ENCODE measurements around the gene FMR1NB. TPM values are rescaled to one million over a fixed set of nuclear protein-coding genes. Genes with fewer than 3 reads are reported as not detected.
A peak's percentile ranks its signal among the peaks of the same experiment; 100 is the strongest.

Gene FMR1NB
- total RNA-seq, 1 donor from 2014 or later, result not detected

- TF ChIP-seq CTCF (IDR thresholded peaks at IDR 0.05), result no peak
- intact Hi-C loops (cut with DNase I), result no loop called here
- no peaks in the 10 kb centered on the region for H3K27me3 ChIP-seq
- H3K4me3 ChIP-seq, result no peak overlapping the region
- no peak overlapping the region for H3K27ac ChIP-seq
- no peaks in the 10 kb centered on the region for H3K9me3 ChIP-seq
- H3K36me3 ChIP-seq, result no peaks in the 10 kb centered on the region
- H3K4me1 ChIP-seq, result no peaks in the 10 kb centered on the region
- DNase-seq (ENCODE audit: low spot score in 2 of 2), result no peak
Observed at GRCh38 chrX:148043271-148043855, 62.2 kb downstream of the FMR1NB start.

- intact Hi-C loops (cut with DNase I), result no loop called here
- H3K27me3 ChIP-seq, result no peaks in the 10 kb centered on the region
- H3K4me1 ChIP-seq, result no peaks in the 10 kb centered on the region
- no peak for DNase-seq (ENCODE audit: low spot score in 2 of 2)
- H3K36me3 ChIP-seq, result no peaks in the 10 kb centered on the region
- no peak overlapping the region for H3K27ac ChIP-seq
- no peaks in the 10 kb centered on the region for H3K9me3 ChIP-seq
- no peak overlapping the region for H3K4me3 ChIP-seq
- no peak for TF ChIP-seq CTCF (IDR thresholded peaks at IDR 0.05)
Observed at GRCh38 chrX:148047200-148047599, 66.1 kb downstream of the FMR1NB start.

GRCh38 chrX:148049441-148049840 is 68.3 kb downstream of the FMR1NB start:
- Histone ChIP-seq H3K9me3 (no peaks in the 10 kb centered on the region), H3K4me3 (no peak overlapping the region), H3K27me3 (no peaks in the 10 kb centered on the region), H3K27ac (no peak overlapping the region), H3K4me1 (no peaks in the 10 kb centered on the region), H3K36me3 (no peaks in the 10 kb centered on the region)
- DNase-seq (ENCODE audit: low spot score in 2 of 2), result no peak
- intact Hi-C loops (cut with DNase I), result loop anchor here (2.0 kb wide), 1 partner anchor 1421 kb away; no protein-coding TSS in a partner anchor
- TF ChIP-seq CTCF (IDR thresholded peaks at IDR 0.05), result peak in 2 of 3 experiments; percentile 28 to 46

- DNase-seq (ENCODE audit: low spot score in 2 of 2), result no peak
- intact Hi-C loops (cut with DNase I), result no loop called here
- H3K9me3 ChIP-seq, result no peaks in the 10 kb centered on the region
- no peak overlapping the region for H3K27ac ChIP-seq
- H3K4me1 ChIP-seq, result no peaks in the 10 kb centered on the region
- no peak for TF ChIP-seq CTCF (IDR thresholded peaks at IDR 0.05)
- no peaks in the 10 kb centered on the region for H3K36me3 ChIP-seq
- H3K4me3 ChIP-seq, result no peak overlapping the region
- no peaks in the 10 kb centered on the region for H3K27me3 ChIP-seq
Observed at GRCh38 chrX:148051973-148052372, 70.8 kb downstream of the FMR1NB start.

GRCh38 chrX:148067285-148067684 is 86.1 kb downstream of the FMR1NB start:
- Histone ChIP-seq H3K27me3 (no peaks in the 10 kb centered on the region), H3K4me1 (no peaks in the 10 kb centered on the region), H3K9me3 (no peaks in the 10 kb centered on the region), H3K4me3 (no peak overlapping the region), H3K27ac (no peak overlapping the region), H3K36me3 (no peaks in the 10 kb centered on the region)
- intact Hi-C loops (cut with DNase I), result no loop called here
- no peak for DNase-seq (ENCODE audit: low spot score in 2 of 2)
- TF ChIP-seq CTCF (IDR thresholded peaks at IDR 0.05), result no peak
